Mesendoderm (in vitro differentiated cells): ENCODE data around the gene ALAS2.
"Not testable (repeated sequence)": the region's sequence is repeated elsewhere in the genome, so short reads cannot be mapped to it uniquely, and the experiment has no call there.

Source experiments
- DNase-seq: peaks from one replicate; pipeline ENCODE4 v3.0.0; 2013
- H2AK5ac ChIP-seq: 2 replicates; pipeline ENCODE4 v1.6.1; 2013; ENCODE audit warnings: low read length, inconsistent platforms
- H2BK120ac ChIP-seq: 2 replicates; pipeline ENCODE4 v1.6.1; 2013; ENCODE audit warnings: low read depth, mild to moderate bottlenecking, low read length, moderate library complexity, mixed read lengths
- H2BK15ac ChIP-seq: replicated peaks from 2 replicates; pipeline ENCODE4 v1.6.1; 2013; ENCODE audit warnings: low read depth, mild to moderate bottlenecking, moderate library complexity
- H2BK5ac ChIP-seq: 2 replicates; pipeline ENCODE4 v1.6.1; 2013; ENCODE audit warnings: low read length, inconsistent platforms
- H3K18ac ChIP-seq: 2 replicates; pipeline ENCODE4 v1.6.1; 2013; ENCODE audit warnings: mild to moderate bottlenecking, low read length, mixed read lengths
- H3K23ac ChIP-seq: one replicate; pipeline ENCODE4 v1.6.1; 2013; ENCODE audit warnings: low read length
- H3K27ac ChIP-seq: 2 replicates; pipeline ENCODE4 v1.5.1; 2013; ENCODE audit warnings: low read depth, mild to moderate bottlenecking, inconsistent platforms, low read length, moderate library complexity
- H3K27me3 ChIP-seq: 2 replicates; pipeline ENCODE4 v1.6.1; 2013; ENCODE audit warnings: low read length, control low read depth, mild to moderate bottlenecking, inconsistent platforms; ENCODE audit not compliant: insufficient read depth, poor library complexity
- H3K36me3 ChIP-seq: 2 replicates; pipeline ENCODE4 v1.6.1; 2013; ENCODE audit warnings: low read length, inconsistent platforms; ENCODE audit not compliant: control insufficient read depth, insufficient read depth
- H3K4ac ChIP-seq: one replicate; pipeline ENCODE4 v1.6.1; 2013; ENCODE audit warnings: low read depth, mild to moderate bottlenecking, low read length, moderate library complexity
- H3K4me1 ChIP-seq: 2 replicates; pipeline ENCODE4 v1.6.1; 2013; ENCODE audit warnings: low read depth, low read length, inconsistent platforms; ENCODE audit not compliant: control insufficient read depth
- H3K4me2 ChIP-seq: 2 replicates; pipeline ENCODE4 v1.6.1; 2013; ENCODE audit warnings: low read length
- H3K4me3 ChIP-seq: 2 replicates; pipeline ENCODE4 v1.5.1; 2013; ENCODE audit warnings: mild to moderate bottlenecking, low read length
- H3K56ac ChIP-seq: one replicate; pipeline ENCODE4 v1.6.1; 2013; ENCODE audit warnings: low read length
- H3K79me1 ChIP-seq: 2 replicates; pipeline ENCODE4 v1.6.1; 2013; ENCODE audit warnings: low read length, inconsistent platforms
- H3K79me2 ChIP-seq: 2 replicates; pipeline ENCODE4 v1.6.1; 2013; ENCODE audit warnings: mild to moderate bottlenecking, low read length; ENCODE audit not compliant: control insufficient read depth, insufficient read depth
- H3K9ac ChIP-seq: 2 replicates; pipeline ENCODE4 v1.6.1; 2013; ENCODE audit warnings: low read length, inconsistent platforms
- H4K5ac ChIP-seq: one replicate; pipeline ENCODE4 v1.6.1; 2013; ENCODE audit warnings: low read length
- H4K8ac ChIP-seq: one replicate; pipeline ENCODE4 v1.6.1; 2013; ENCODE audit warnings: low read depth, mild to moderate bottlenecking, control low read depth, low read length, moderate library complexity
- WGBS: extraction: QIAGEN DNeasy Blood & Tissue Kit; methylation state at CpG from one replicate; pipeline ENCODE4 v1.1.7; 2013; ENCODE audit warnings: low lambda C conversion rate, missing lambda C conversion rate; ENCODE audit not compliant: insufficient coverage; ENCODE audit errors: extremely low coverage; 5-methylcytosine and 5-hydroxymethylcytosine counted together

ALAS2 gene

DNA sequence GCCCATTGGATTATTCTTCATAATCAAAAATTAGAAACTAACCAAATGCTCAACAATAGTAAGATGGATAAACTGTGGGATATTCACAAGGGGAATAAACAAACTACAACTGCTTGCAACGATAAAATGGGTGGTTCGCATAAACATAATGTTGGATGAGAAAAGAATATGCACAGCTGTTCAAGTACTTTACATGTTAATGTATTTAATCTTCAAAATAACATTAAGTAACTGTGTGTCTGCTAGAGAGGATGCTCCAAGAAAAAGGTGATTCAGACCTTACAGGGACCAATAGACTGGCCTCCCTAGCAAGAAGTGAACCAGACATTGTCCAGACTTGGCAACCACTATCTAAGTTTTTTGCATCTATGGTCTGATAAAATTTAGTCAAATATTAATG lies 39.1 kb downstream of the ALAS2 start:
- H2BK120ac ChIP-seq: no peak overlapping the region
- H3K4me3 ChIP-seq: no peak overlapping the region
- no peaks in the 10 kb centered on the region for H3K4me1 ChIP-seq
- H2AK5ac ChIP-seq: no peak overlapping the region
- H3K4me2 ChIP-seq: no peak overlapping the region
- H4K8ac ChIP-seq: no peak overlapping the region
- H3K27me3 ChIP-seq: no peaks in the 10 kb centered on the region
- no peak overlapping the region for H3K9ac ChIP-seq
- H3K23ac ChIP-seq: no peak overlapping the region
- H2BK5ac ChIP-seq: no peak overlapping the region
- H3K4ac ChIP-seq: no peak overlapping the region
- no peak for DNase-seq
- H4K5ac ChIP-seq: no peak overlapping the region
- H3K79me1 ChIP-seq: no peaks in the 10 kb centered on the region
- no peak overlapping the region for H2BK15ac ChIP-seq
- no peak overlapping the region for H3K27ac ChIP-seq
- H3K36me3 ChIP-seq: no peaks in the 10 kb centered on the region
- no peak overlapping the region for H3K56ac ChIP-seq
- no CpG with 5 or more reads among the region's 2 CpGs for WGBS
- no peak overlapping the region for H3K18ac ChIP-seq
- H3K79me2 ChIP-seq: no peaks in the 10 kb centered on the region

DNA sequence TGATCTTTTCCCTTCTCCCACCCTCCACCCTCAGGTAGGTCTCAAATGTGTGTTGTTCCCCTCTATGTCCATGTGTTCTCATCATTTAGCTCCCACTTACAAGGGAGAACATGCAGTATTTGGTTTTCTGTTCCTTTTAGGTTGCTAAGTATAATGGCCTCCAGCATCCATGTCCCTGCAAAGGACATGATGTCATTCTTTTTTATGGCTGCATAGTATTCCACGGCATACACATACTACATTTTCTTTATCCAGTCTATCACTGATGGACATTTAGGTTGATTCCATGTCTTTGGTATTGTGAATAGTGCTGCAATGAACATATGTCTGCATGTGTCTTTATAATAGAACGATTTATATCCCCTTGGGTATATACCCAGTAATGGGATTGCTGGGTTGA lies 47.5 kb downstream of the ALAS2 start:
- H2AK5ac ChIP-seq, H3K18ac ChIP-seq, H2BK5ac ChIP-seq, H3K79me1 ChIP-seq, DNase-seq, H3K23ac ChIP-seq, H4K8ac ChIP-seq, H3K36me3 ChIP-seq, H3K27ac ChIP-seq, H2BK120ac ChIP-seq, H3K4me2 ChIP-seq, H3K56ac ChIP-seq, H3K4me3 ChIP-seq, H3K4ac ChIP-seq, H3K27me3 ChIP-seq, H2BK15ac ChIP-seq, H4K5ac ChIP-seq, H3K4me1 ChIP-seq, H3K9ac ChIP-seq, H3K79me2 ChIP-seq: not testable (repeated sequence)
- no CpG with 5 or more reads among the region's 2 CpGs for WGBS

DNA sequence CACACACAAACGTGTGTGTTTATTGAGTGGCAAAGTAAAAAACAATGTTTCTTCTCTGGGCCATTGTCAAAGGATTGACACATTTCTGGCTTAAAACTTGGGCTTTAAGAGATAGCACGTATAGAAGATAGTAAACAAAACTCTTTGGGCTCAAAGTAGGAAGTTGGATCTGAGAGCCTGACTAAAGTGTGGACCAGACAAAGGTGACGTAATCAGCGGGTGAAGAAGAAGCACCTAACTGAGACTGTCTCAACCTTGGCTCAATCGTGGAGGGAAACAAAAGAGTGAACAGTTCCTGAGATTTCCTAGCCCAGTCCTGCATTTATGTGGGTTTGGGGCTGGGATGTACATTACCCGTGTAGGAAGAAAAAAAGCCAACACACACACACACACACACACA lies 50.4 kb downstream of the ALAS2 start:
- H3K4me1 ChIP-seq: no peaks in the 10 kb centered on the region
- H3K27me3 ChIP-seq: no peaks in the 10 kb centered on the region
- H3K79me1 ChIP-seq: no peaks in the 10 kb centered on the region
- no peaks in the 10 kb centered on the region for H3K79me2 ChIP-seq
- no peak overlapping the region for H3K18ac ChIP-seq
- no peak for DNase-seq
- no CpG with 5 or more reads among the region's 6 CpGs for WGBS
- no peak overlapping the region for H4K5ac ChIP-seq
- no peak overlapping the region for H2BK120ac ChIP-seq
- H3K23ac ChIP-seq: no peak overlapping the region
- no peak overlapping the region for H2BK15ac ChIP-seq
- no peak overlapping the region for H4K8ac ChIP-seq
- no peak overlapping the region for H3K4me3 ChIP-seq
- H3K4ac ChIP-seq: no peak overlapping the region
- no peak overlapping the region for H3K56ac ChIP-seq
- H3K4me2 ChIP-seq: no peak overlapping the region
- no peak overlapping the region for H2BK5ac ChIP-seq
- H2AK5ac ChIP-seq: no peak overlapping the region
- H3K9ac ChIP-seq: no peak overlapping the region
- H3K36me3 ChIP-seq: no peaks in the 10 kb centered on the region
- H3K27ac ChIP-seq: no peak overlapping the region

DNA sequence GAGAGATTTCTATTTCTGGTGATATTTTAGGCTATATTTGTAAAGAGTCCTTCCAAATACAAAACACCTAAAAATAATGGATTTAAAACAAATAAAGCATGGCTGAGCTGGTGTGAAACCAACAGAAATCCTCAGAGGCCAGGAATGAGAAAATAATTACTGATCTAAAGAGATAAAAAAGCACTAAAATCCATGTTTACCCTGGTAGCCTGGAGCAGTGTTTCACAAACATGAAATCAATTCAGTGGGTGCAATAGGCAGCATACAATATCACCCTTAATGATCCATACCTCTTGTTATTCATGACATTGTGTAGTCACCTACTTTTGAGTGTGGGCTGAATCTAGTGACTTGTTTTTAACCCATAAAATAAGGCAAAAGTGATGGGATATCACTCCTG lies 51.3 kb downstream of the ALAS2 start:
- Histone ChIP-seq H3K36me3 (no peaks in the 10 kb centered on the region), H3K4ac (no peak overlapping the region), H3K79me2 (no peaks in the 10 kb centered on the region), H3K18ac (no peak overlapping the region), H4K8ac (no peak overlapping the region), H3K27me3 (no peaks in the 10 kb centered on the region), H2BK15ac (no peak overlapping the region), H3K79me1 (no peaks in the 10 kb centered on the region), H2BK120ac (no peak overlapping the region), H3K4me3 (no peak overlapping the region), H3K56ac (no peak overlapping the region), H3K23ac (no peak overlapping the region), H3K4me1 (no peaks in the 10 kb centered on the region), H2BK5ac (no peak overlapping the region), H4K5ac (no peak overlapping the region), H3K27ac (no peak overlapping the region), H2AK5ac (no peak overlapping the region), H3K9ac (no peak overlapping the region), H3K4me2 (no peak overlapping the region)
- no peak for DNase-seq

DNA sequence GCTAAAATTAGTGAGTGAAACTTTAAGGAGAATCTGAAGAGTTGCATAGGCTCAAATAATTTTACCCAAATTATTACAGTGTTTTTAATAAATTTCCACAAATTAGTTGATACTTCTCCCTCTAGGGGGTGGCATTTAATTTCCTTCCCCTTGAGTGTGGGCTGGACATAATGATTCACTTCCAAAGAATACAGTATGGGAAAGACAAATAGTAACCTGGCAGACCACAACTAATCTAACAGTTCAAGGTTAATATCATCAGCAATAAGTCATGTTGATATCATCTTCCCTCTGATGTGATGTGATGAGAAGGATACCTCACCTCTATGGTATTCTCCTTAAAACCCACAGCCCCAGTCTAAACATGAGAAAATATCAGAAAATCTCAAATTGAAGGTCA lies 52.3 kb downstream of the ALAS2 start:
- no peak overlapping the region for H3K4ac ChIP-seq
- H3K27me3 ChIP-seq: no peaks in the 10 kb centered on the region
- no peaks in the 10 kb centered on the region for H3K36me3 ChIP-seq
- no peak overlapping the region for H3K18ac ChIP-seq
- H3K4me3 ChIP-seq: no peak overlapping the region
- no peak overlapping the region for H3K4me2 ChIP-seq
- H3K9ac ChIP-seq: no peak overlapping the region
- H2BK15ac ChIP-seq: no peak overlapping the region
- no peaks in the 10 kb centered on the region for H3K79me2 ChIP-seq
- no peak overlapping the region for H4K5ac ChIP-seq
- no peak overlapping the region for H3K56ac ChIP-seq
- H3K4me1 ChIP-seq: no peaks in the 10 kb centered on the region
- H3K23ac ChIP-seq: no peak overlapping the region
- DNase-seq: no peak
- H2BK120ac ChIP-seq: no peak overlapping the region
- no peaks in the 10 kb centered on the region for H3K79me1 ChIP-seq
- H3K27ac ChIP-seq: no peak overlapping the region
- no peak overlapping the region for H2BK5ac ChIP-seq
- no peak overlapping the region for H2AK5ac ChIP-seq
- no peak overlapping the region for H4K8ac ChIP-seq

DNA sequence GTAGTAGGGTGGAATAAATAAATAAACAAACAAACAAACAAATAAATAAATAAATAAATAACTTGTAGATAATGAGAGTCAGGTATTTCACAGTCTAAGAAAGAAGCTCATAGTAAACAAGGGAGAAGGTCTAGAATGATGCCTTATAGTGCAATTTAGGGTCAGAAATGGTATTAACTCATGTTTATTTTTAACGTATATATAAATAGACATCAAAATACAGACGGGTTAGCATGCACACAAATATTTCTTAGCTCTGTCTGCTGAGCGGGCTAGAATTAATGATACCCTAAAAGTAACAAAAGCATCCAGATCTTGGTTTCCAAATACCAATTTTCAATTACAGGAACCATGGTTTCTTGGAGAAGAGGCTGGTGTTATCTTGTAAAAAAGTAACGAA lies 53.4 kb downstream of the ALAS2 start:
- Histone ChIP-seq H3K27ac (no peak overlapping the region), H3K36me3 (no peaks in the 10 kb centered on the region)
- WGBS: no CpG with 5 or more reads among the region's 4 CpGs

More for the DNA sequence above, 53.4 kb downstream of the ALAS2 start:
- no peak for DNase-seq
- no peak overlapping the region for H3K9ac ChIP-seq
- H3K27me3 ChIP-seq: no peaks in the 10 kb centered on the region
- no peak overlapping the region for H2AK5ac ChIP-seq
- H4K8ac ChIP-seq: no peak overlapping the region
- H3K4me2 ChIP-seq: no peak overlapping the region
- no peaks in the 10 kb centered on the region for H3K79me2 ChIP-seq
- H2BK15ac ChIP-seq: no peak overlapping the region
- no peak overlapping the region for H2BK5ac ChIP-seq
- H3K4me3 ChIP-seq: no peak overlapping the region
- H3K4ac ChIP-seq: no peak overlapping the region
- H3K18ac ChIP-seq: no peak overlapping the region
- no peak overlapping the region for H2BK120ac ChIP-seq
- H4K5ac ChIP-seq: no peak overlapping the region
- no peak overlapping the region for H3K56ac ChIP-seq
- H3K23ac ChIP-seq: no peak overlapping the region
- no peaks in the 10 kb centered on the region for H3K79me1 ChIP-seq
- no peaks in the 10 kb centered on the region for H3K4me1 ChIP-seq
